Gastrocnemius medialis (tissue), 4 donors: ENCODE results near the gene KDM4C.

Experiments used
- POLR2A ChIP-seq, 2 donors: fragments of 450-650 bp; IDR thresholded peaks; one replicate each; pipeline ENCODE4 v1.6.1; 2017; ENCODE audit warnings: antibody characterized with exemption in 2 of 2, mild to moderate bottlenecking in 2 of 2, moderate library complexity in 2 of 2
- TF ChIP-seq, protein P1 (sequence below), 5 experiments: fragments of 450-650 bp in 3 of 5; fragments of 200-600 bp in 2 of 5; sonication (generic) in 2 of 5; IDR thresholded peaks in 4 of 5; conservative IDR thresholded peaks in 1 of 5; 1 replicate in 4 of 5; 2 replicates in 1 of 5; pipeline ENCODE4 v1.5.1; 2016 to 2019; ENCODE audit warnings: antibody characterized with exemption in 5 of 5, mild to moderate bottlenecking in 3 of 5, moderate library complexity in 3 of 5

DNA sequence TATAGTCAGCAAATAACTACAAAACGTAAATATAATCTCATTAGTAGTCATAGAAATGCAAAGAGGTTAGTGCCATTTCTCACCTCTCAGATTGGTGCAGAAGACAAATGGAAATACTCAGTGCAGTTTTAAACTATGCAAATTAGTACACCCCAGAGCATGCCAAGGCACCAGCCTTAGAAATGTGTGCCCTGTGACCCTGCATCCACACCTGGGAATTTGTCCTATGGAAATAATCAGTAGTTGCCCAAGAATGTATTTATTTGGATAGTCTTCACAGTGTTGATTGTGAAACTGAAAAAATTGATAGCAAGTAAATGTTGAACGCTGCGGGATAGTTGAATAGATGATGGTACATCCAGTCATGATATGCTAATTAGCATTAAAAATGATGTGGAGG is 152.7 kb downstream of the KDM4C start:
- no peak for TF ChIP-seq POLR2A (IDR thresholded peaks at IDR 0.05)
- TF ChIP-seq, protein P1, sequence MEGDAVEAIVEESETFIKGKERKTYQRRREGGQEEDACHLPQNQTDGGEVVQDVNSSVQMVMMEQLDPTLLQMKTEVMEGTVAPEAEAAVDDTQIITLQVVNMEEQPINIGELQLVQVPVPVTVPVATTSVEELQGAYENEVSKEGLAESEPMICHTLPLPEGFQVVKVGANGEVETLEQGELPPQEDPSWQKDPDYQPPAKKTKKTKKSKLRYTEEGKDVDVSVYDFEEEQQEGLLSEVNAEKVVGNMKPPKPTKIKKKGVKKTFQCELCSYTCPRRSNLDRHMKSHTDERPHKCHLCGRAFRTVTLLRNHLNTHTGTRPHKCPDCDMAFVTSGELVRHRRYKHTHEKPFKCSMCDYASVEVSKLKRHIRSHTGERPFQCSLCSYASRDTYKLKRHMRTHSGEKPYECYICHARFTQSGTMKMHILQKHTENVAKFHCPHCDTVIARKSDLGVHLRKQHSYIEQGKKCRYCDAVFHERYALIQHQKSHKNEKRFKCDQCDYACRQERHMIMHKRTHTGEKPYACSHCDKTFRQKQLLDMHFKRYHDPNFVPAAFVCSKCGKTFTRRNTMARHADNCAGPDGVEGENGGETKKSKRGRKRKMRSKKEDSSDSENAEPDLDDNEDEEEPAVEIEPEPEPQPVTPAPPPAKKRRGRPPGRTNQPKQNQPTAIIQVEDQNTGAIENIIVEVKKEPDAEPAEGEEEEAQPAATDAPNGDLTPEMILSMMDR (IDR thresholded peaks at IDR 0.05 in 4 of 5, conservative IDR thresholded peaks at IDR 0.05 in 1 of 5) = no peak
